Stimulated activated CD4-positive, alpha-beta T cell treated with anti-CD3 and anti-CD28 coated beads, Interleukin-1b, Interleukin-23, amount 100 ng/mL, for 4 hours (primary cell): Measurements from ENCODE around the gene SPATA32.
"Not testable (repeated sequence)": the region's sequence is repeated elsewhere in the genome, so short reads cannot be mapped to it uniquely, and the experiment has no call there.

Source experiments
- DNase-seq, 2 donors: peaks; one replicate each; pipeline ENCODE4 v3.0.0-alpha.2; 2020; ENCODE audit warnings: low read depth in 2 of 2

The SPATA32 gene, protein sequence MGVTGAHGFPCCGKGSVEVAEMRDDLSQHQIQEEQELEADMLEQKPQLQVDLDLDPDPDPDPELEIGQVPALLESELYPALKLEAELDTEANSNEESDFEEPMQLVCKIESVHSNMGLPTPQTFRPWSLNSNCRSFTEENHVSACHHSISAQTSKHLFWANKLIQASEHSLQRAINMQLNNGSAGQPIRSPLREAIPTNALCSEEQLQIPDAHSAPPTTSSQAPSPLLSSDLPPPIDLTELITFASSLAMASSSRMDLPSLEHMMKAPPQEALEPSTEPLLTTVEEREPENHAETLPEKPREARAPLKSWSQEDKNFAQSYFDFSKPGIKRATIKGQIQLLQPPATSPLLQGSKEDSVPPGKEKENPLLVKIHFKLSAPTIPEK

DNA sequence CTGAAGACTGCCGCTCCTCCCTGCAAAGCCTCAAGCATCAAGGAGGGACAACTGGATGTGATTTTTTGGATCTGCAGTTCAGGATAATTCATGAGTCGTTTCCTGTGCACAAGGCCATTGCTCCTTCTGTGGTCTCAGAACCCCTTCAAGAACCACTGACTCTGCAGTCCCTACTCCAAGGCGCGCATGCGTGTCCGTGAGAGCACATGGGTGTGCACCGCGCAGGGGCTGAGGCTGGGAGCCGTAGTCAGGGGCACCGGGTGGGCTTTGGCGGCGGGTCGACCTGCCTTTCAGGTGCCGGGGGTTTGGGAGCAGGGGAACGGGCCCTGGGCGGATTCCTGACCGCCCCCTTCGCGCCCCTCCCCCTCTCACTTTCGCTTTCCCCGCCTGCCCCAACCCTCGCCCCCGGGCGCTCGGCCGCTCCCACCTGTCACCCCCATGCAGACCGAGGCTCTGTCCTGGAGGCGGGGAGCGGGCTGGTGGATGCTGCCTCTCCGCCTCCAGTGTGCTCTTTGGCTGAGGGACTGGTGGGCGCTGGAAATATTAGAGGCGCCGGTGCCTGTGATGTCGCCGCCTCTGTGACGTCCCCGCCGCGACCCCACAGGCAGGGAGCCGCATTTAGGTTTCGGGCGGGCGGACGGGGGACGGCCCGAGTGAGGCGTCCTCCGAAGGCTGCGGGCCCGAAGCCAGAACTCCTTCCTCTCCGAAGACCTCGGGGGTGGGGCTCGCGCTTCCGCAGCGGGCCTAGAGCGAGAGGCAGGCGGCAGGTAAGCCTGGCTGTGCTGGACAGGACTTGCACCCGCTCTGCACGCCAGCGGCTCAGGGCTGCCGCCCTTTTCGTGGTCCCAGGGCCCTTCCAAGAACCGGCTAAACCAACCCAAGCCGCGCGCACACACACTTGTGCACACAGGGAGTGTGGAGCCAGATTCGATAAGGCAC, at the start of gene SPATA32:
SPATA32 (minus strand) TSS at position 518 of the 939 bp plus-strand sequence; CDS start at position 440, 78 bp downstream.
- DNase-seq, result peak; percentile 46 to 55

- DNase-seq, result no peak
Observed at GRCh38 chr17:45311401-45311759, 49.5 kb upstream of the SPATA32 start.

DNA sequence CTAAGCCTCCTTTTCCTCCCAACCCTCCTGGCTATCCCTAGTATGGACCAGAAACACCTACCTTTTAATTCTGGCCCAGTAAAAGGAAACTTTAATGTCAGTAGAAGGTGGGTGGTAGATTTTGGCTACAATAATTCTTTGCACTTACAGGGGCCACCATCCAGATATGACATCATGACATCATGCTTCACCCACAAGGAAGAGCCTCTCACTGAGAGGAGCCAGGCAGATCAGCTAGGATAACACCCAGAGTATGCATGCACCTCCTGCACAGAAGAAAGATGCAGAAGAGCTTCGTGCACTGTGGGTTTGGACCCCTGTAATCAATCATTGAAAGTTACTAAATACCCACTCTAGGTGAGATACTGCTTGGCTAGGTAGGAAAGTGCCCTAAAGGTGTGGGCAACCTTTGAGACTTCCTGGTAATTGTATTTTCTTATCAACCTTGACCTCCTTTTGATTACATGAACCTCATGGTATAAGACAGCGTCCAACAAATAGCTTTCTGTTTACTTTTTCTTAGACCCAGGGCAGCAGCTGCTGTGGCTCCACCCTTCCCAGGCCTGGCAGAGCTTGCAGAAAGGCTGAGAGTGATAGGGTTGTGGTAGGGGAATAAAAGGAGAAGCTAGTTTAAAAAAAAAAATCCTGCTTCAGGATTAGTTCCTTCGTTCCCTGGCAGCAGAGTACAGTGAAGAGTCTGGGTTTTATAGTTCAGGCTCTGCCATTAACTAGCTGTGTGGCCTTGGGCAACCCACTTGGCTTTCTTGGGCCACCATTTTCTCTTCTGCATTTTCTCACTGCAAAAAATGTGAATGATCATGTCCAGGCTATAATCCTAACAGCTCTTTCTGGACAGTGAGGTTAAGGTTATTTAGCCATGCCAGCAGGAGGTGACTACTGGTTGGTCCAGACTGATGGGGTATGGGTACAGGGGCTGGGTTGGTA, 48.8 kb upstream of the SPATA32 start:
- DNase-seq, result no peak

DNA sequence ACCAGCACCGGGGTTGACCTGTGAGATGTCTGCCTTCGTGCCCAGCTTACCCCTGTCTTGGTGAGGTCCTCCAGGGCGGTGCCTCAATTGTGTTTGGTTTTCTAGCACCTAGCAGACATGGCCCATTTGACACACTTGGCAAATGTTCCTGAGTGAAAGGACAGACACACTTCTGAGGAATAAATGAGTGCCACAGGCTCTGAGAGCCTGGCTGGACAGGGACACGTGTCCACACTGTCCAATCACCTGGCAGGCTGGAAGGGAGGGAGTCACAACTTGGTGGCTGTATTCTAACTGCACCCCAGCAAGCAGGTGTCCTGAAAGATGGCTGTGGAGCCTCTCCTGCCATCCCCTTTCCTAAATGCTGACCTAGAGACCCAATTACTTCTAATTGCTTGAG, 47.5 kb upstream of the SPATA32 start:
- DNase-seq, result no peak

- DNase-seq, result no peak
Observed at GRCh38 chr17:45308840-45309239, 46.9 kb upstream of the SPATA32 start.

- DNase-seq, result no peak
Observed at GRCh38 chr17:45308016-45308365, 46.1 kb upstream of the SPATA32 start.

GRCh38 chr17:45307290-45308015, 45.6 kb upstream of the SPATA32 start:
- peak in 1 of 2 donors; percentile 41 for DNase-seq

DNA sequence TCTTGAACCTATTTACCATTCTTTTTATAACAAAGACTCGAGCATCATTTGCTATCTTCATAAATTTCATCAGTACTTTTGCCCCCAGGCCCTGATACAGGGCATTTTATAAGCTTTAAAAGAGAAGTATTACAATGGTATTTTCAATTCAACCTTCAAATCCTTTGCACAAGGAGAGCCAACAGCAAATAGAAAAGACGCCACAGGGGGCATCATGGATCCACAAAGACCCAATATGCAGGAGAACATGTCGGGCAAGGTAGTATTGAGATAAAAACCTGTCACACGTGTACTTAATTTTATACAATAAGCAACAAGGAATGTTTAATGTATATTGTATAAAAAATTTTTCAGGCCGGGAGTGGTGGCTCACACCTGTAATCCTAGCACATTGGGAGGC, 44.7 kb upstream of the SPATA32 start:
- no peak for DNase-seq

DNA sequence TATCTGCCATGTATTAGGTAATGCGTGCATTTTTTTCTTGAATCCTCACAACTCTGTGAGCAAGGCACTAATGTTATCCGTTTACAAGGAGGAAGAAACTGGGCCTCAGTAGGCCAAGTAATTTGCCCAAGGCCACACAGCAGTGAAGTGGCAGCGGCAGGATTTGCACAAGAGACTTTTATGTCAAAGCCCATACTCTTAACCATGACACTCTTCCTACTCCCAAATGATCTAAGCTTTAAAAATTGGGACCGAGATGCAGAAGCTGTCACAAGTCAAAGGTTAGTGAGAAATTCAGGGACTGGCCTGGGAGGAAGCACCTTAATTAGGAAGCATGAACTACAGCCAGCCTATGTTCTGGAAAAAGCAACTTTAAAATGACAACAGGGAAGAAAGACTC, 44.2 kb upstream of the SPATA32 start:
- DNase-seq, result no peak

DNA sequence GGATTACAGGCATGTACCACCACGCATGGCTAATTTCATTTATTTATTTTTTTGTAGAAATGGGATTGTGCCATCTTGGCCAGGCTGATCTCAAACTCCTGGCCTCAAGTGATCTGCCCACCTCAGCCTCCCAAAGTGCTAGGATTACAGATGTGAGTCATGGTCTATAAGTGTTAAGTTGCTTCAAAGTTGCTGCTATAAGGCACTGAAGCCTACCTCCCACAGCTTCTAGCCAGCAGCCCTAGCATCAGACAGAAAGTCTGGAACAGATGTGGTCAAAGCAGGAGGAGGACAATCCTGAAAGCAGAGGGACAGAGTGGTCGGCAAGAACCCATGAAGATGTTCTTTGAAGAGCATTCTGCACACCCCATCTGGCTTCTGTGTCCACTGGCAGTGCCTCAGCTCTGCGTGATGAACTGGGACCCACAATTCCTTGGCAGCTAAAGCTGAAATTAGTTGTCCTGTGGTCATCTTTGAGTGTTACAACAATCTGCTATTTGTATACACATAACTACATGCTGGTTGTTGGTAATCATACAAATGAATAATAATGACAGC, 43.7 kb upstream of the SPATA32 start:
- no peak for DNase-seq

- no peak for DNase-seq
Observed at GRCh38 chr17:45302649-45303173, 40.8 kb upstream of the SPATA32 start.

- DNase-seq, result not testable (repeated sequence)
Observed at GRCh38 chr17:45302220-45302619, 40.3 kb upstream of the SPATA32 start.

- no peak for DNase-seq
Observed at GRCh38 chr17:45301674-45302073, 39.8 kb upstream of the SPATA32 start.

GRCh38 chr17:45300060-45300751, 38.3 kb upstream of the SPATA32 start:
- DNase-seq, result no peak

- no peak for DNase-seq
Observed at GRCh38 chr17:45299361-45299760, 37.5 kb upstream of the SPATA32 start.

DNA sequence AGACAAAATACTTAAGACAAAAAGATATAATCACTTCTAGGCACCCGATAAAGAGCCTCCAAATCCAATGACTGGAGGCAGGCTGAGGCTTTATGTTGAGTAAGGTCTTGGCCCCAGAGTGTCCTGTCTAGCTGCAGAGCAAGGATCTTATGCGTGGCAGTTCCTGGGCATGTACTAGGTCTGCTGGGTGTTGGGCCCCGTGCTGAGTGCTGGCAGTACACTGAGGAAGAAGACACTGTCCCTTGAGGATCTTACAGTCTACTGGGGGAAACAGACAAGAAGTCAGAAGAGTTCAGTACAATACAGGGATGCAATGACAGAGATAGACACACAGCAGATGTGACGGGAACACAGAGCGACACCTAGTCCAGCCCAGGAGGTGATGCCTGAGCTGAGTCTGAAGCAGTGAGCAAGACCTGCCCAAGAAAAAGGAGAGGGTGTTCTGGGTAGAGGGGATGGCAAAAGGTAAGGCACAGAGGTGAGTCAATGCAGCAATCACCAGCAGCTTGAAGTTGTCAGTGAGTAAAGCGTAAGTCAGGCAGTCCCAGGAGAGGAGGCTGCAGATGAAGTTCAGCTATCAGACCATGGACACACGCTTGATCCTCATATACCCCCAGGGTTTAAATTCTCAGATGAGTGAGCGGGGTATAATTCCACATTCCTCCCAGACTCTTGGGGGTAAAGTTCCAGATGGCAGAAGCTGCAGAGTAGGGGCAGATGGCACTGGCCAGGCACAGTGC, 36.8 kb upstream of the SPATA32 start:
- DNase-seq, result no peak

GRCh38 chr17:45296833-45297124, 34.9 kb upstream of the SPATA32 start:
- DNase-seq, result no peak

GRCh38 chr17:45296003-45296832, 34.3 kb upstream of the SPATA32 start:
- no peak for DNase-seq
